ENCODE measurements around the gene ALOX15.
"Not testable (repeated sequence)": the region's sequence is repeated elsewhere in the genome, so short reads cannot be mapped to it uniquely, and the experiment has no call there.

ALOX15 gene, protein sequence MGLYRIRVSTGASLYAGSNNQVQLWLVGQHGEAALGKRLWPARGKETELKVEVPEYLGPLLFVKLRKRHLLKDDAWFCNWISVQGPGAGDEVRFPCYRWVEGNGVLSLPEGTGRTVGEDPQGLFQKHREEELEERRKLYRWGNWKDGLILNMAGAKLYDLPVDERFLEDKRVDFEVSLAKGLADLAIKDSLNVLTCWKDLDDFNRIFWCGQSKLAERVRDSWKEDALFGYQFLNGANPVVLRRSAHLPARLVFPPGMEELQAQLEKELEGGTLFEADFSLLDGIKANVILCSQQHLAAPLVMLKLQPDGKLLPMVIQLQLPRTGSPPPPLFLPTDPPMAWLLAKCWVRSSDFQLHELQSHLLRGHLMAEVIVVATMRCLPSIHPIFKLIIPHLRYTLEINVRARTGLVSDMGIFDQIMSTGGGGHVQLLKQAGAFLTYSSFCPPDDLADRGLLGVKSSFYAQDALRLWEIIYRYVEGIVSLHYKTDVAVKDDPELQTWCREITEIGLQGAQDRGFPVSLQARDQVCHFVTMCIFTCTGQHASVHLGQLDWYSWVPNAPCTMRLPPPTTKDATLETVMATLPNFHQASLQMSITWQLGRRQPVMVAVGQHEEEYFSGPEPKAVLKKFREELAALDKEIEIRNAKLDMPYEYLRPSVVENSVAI

DNA sequence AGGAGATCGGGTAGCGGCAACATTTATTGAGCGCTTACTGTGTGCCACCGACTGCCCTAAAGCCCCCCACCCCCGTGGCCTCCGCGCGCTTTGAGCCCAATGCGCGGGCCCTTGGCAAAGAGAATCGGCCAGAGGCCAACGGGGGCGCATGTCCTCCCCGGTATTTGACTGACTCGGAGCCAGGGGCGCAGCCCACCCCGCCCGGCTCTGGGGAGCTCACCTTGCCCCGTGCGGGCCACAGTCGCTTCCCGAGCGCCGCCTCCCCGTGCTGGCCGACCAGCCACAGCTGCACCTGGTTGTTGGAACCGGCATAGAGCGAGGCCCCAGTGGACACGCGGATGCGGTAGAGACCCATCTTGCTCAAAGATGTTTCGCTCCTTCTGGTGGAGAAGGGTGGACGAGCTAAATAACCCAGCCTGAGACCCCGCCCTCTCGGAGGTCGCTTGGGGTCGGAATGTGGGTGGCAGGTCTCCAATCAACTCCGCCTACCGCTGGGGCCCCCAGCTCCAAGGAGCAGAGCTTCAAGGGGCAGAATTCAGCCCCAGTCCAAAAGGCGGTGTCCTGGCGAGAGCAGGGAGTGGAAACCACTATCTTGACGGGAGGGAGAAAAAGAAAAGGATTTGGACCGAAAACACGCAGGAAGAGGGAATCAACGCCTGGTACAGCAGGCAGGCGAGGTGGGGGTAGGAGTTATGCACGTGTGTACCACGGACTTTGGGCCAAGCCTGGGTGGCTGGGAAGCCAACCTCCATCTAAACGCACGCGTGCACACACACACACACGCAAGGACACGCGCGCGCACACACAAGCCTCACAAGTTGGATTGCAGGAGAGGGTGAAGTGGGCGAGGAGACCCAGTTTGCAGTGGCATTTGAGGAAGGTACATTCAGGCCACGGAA lies at the start of gene ALOX15:
ALOX15 (minus strand) TSS at position 382 of the 899 bp plus-strand sequence; CDS start at position 355, 27 bp downstream.
- H3K4me3 ChIP-seq (ENCODE audit: low read depth, low read length) = peak within 1 kb of the TSS; percentile 49
- no peaks in the 10 kb centered on the region for H3K36me3 ChIP-seq (ENCODE audit: control insufficient read depth, insufficient read depth, low read length)
- no peak within 1 kb of the TSS for H3K27ac ChIP-seq (ENCODE audit: low read depth, low read length)
- no peak within 1 kb of the TSS for H3K9ac ChIP-seq (ENCODE audit: low read depth, low read length)
- H3K4me1 ChIP-seq (ENCODE audit: control insufficient read depth, insufficient read depth, low read length) = peaks cover 12% of the 10 kb centered on the region
- peaks cover 67% of the 10 kb centered on the region for H3K27me3 ChIP-seq (ENCODE audit: control insufficient read depth, insufficient read depth, low read length)
- no peaks in the 10 kb centered on the region for H3K9me3 ChIP-seq (ENCODE audit: control insufficient read depth, insufficient read depth, low read length)

DNA sequence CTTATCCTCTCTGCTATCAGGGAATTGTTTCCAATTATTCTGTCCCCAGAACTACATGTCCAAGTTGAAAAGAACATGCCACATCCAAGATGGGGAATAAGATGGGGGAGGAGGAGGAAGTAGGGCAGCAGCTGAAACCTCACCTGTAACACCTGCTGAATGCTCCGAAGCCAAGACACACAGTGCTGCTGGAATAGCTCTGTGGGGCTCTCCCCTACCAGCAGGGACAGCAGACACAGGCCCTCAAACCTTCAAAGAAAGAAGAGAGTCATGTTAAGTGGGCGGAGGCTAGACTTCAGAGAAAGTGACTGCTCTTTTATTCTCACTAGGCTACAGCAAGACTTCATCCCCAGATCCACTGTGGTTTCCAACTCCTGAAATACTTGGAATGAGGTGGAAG lies 49.3 kb upstream of the ALOX15 start:
- H3K27ac ChIP-seq (ENCODE audit: low read depth, low read length) = no peak overlapping the region
- no peak overlapping the region for H3K4me3 ChIP-seq (ENCODE audit: low read depth, low read length)
- no peaks in the 10 kb centered on the region for H3K9me3 ChIP-seq (ENCODE audit: control insufficient read depth, insufficient read depth, low read length)
- H3K4me1 ChIP-seq (ENCODE audit: control insufficient read depth, insufficient read depth, low read length) = no peaks in the 10 kb centered on the region
- H3K27me3 ChIP-seq (ENCODE audit: control insufficient read depth, insufficient read depth, low read length) = no peaks in the 10 kb centered on the region
- H3K9ac ChIP-seq (ENCODE audit: low read depth, low read length) = no peak overlapping the region
- peaks cover 62% of the 10 kb centered on the region for H3K36me3 ChIP-seq (ENCODE audit: control insufficient read depth, insufficient read depth, low read length)

DNA sequence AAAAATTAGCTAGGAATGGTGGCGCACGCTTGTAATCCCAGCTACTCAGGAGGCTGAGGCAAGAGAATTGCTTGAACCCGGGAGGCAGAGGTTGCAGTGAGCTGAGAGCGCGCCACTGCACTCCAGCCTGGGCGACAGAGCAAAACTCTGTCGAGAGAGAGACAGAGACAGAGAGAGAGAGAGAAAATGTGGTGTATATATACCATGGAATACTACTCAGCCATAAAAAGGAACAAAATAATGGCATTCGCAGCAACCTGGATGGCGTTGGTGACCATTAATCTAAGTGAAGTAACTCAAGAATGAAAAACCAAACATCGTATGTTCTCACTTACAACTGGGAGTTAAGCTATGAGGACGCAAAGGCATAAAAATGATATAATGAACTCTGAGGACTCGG lies 48.4 kb upstream of the ALOX15 start:
- H3K9ac ChIP-seq (ENCODE audit: low read depth, low read length); H3K4me1 ChIP-seq (ENCODE audit: control insufficient read depth, insufficient read depth, low read length); H3K4me3 ChIP-seq (ENCODE audit: low read depth, low read length); H3K9me3 ChIP-seq (ENCODE audit: control insufficient read depth, insufficient read depth, low read length); H3K27me3 ChIP-seq (ENCODE audit: control insufficient read depth, insufficient read depth, low read length); H3K27ac ChIP-seq (ENCODE audit: low read depth, low read length): not testable (repeated sequence)
- H3K36me3 ChIP-seq (ENCODE audit: control insufficient read depth, insufficient read depth, low read length) = peaks cover 68% of the 10 kb centered on the region

DNA sequence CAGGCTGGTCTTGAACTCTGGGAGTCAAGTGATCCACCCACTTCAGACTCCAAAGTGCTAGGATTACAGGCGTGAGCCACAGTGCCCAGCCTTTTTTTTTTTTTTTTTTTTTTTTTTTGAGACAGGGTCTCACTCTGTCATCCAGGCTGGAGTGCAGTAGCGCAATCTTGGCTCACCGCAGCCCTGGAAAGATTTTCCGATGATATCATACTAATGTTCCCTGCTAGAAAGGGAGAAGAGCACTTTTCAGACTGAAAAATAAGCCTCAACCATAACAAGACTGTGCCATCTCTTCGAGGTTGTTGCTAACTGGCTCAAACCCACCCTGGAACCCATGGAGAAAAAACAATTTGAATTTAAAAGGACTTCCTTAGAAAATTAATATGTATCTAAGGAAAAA lies 42.3 kb upstream of the ALOX15 start:
- not testable (repeated sequence) for H3K27me3 ChIP-seq (ENCODE audit: control insufficient read depth, insufficient read depth, low read length); H3K9me3 ChIP-seq (ENCODE audit: control insufficient read depth, insufficient read depth, low read length); H3K9ac ChIP-seq (ENCODE audit: low read depth, low read length); H3K4me3 ChIP-seq (ENCODE audit: low read depth, low read length); H3K4me1 ChIP-seq (ENCODE audit: control insufficient read depth, insufficient read depth, low read length); H3K27ac ChIP-seq (ENCODE audit: low read depth, low read length)
- peaks cover 73% of the 10 kb centered on the region for H3K36me3 ChIP-seq (ENCODE audit: control insufficient read depth, insufficient read depth, low read length)

DNA sequence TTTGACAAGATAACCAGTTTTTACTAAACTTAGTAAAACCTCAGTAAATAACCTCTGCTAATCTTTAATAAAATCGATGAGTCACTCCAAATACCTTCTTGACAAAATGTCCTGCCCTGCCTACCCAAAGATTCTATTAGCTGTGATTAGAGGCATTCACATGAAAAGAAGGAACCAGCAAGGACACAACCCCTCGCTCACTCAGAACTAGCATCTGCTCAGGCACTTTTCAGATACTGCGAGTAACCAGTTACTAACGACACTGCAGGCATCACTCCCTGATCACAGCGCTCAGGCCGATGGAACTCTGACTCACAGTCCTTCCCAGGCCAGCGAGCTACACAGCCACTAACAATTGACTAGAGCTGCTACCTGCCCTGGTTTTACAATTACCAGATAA lies 38.2 kb upstream of the ALOX15 start:
- H3K4me3 ChIP-seq (ENCODE audit: low read depth, low read length) = no peak overlapping the region
- H3K27ac ChIP-seq (ENCODE audit: low read depth, low read length) = no peak overlapping the region
- H3K9me3 ChIP-seq (ENCODE audit: control insufficient read depth, insufficient read depth, low read length) = no peaks in the 10 kb centered on the region
- no peaks in the 10 kb centered on the region for H3K27me3 ChIP-seq (ENCODE audit: control insufficient read depth, insufficient read depth, low read length)
- no peak overlapping the region for H3K9ac ChIP-seq (ENCODE audit: low read depth, low read length)
- no peaks in the 10 kb centered on the region for H3K4me1 ChIP-seq (ENCODE audit: control insufficient read depth, insufficient read depth, low read length)
- peaks cover 85% of the 10 kb centered on the region for H3K36me3 ChIP-seq (ENCODE audit: control insufficient read depth, insufficient read depth, low read length)

DNA sequence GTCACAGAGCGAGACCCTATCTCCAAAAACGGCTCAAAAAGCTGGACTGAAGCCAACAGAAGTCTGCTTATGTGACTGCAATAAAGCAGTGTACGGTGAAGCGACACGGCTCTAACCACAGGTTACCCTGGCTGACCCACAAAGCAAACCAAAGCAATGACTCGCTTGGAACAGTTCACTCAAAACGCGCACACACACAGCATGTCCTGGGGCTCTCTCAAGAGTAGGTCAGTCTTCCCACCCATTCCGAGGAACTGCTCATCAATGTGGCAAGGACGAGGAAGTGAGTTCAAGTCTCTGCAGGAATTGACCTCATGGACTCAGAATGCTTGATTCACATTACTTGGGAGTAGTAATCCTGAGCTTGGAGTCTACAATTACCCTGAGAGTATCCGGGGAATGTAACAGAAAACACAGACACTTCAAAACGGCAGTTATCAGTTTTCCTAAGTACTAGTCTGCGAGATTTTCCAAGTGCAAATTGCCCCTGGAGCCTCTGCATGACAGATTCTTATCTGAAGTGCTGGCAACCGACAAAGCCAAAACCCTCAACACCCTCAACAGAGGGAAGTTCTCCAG lies 37.1 kb upstream of the ALOX15 start:
- H3K27ac ChIP-seq (ENCODE audit: low read depth, low read length) = no peak overlapping the region
- no peaks in the 10 kb centered on the region for H3K9me3 ChIP-seq (ENCODE audit: control insufficient read depth, insufficient read depth, low read length)
- H3K4me3 ChIP-seq (ENCODE audit: low read depth, low read length) = no peak overlapping the region
- no peaks in the 10 kb centered on the region for H3K27me3 ChIP-seq (ENCODE audit: control insufficient read depth, insufficient read depth, low read length)
- no peak overlapping the region for H3K9ac ChIP-seq (ENCODE audit: low read depth, low read length)
- H3K36me3 ChIP-seq (ENCODE audit: control insufficient read depth, insufficient read depth, low read length) = peaks cover 90% of the 10 kb centered on the region
- no peaks in the 10 kb centered on the region for H3K4me1 ChIP-seq (ENCODE audit: control insufficient read depth, insufficient read depth, low read length)

DNA sequence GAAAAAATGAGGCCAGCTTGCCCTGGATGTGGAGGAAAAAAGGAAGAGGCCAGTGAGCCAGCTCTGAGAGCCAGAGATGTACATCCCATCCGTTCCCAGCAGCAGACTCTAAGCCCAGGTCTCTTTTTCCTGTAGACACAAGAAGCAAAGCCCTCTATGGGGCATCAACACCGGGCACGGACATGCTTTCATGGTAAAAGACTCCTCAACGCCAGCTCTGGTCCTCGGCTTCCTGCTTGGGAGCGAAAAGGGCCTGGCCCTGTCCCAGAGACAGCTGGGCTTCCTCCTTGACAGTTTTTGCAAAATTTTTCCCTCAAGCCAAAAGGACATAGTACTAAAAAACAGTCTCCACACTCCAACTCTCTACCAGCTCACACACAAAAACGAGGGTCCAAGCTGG lies 35.3 kb upstream of the ALOX15 start:
- no peak overlapping the region for H3K9ac ChIP-seq (ENCODE audit: low read depth, low read length)
- H3K36me3 ChIP-seq (ENCODE audit: control insufficient read depth, insufficient read depth, low read length) = peaks cover 93% of the 10 kb centered on the region
- H3K27me3 ChIP-seq (ENCODE audit: control insufficient read depth, insufficient read depth, low read length) = no peaks in the 10 kb centered on the region
- no peaks in the 10 kb centered on the region for H3K9me3 ChIP-seq (ENCODE audit: control insufficient read depth, insufficient read depth, low read length)
- H3K4me1 ChIP-seq (ENCODE audit: control insufficient read depth, insufficient read depth, low read length) = no peaks in the 10 kb centered on the region
- no peak overlapping the region for H3K4me3 ChIP-seq (ENCODE audit: low read depth, low read length)
- no peak overlapping the region for H3K27ac ChIP-seq (ENCODE audit: low read depth, low read length)

DNA sequence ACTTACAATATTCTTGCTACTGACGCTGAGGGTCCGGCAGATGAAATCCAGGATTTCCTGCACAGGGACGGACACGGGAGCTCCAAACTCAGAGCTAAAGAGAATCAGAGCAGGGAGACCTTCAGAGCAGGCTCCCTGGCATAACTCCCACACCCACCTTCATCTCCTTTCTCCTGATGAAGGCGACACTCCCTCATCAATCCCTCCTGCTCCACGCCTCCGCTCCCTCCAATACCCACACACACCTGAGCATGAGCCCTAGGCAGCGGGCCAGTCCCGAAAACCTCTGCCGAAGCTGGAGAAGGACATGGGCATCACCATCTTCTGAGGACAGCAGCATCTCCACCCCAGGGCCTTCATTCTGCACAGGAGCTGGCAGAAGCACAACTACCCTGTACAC lies 34.3 kb upstream of the ALOX15 start:
- H3K27ac ChIP-seq (ENCODE audit: low read depth, low read length) = no peak overlapping the region
- H3K9ac ChIP-seq (ENCODE audit: low read depth, low read length) = no peak overlapping the region
- H3K4me1 ChIP-seq (ENCODE audit: control insufficient read depth, insufficient read depth, low read length) = no peaks in the 10 kb centered on the region
- no peaks in the 10 kb centered on the region for H3K27me3 ChIP-seq (ENCODE audit: control insufficient read depth, insufficient read depth, low read length)
- H3K9me3 ChIP-seq (ENCODE audit: control insufficient read depth, insufficient read depth, low read length) = no peaks in the 10 kb centered on the region
- H3K4me3 ChIP-seq (ENCODE audit: low read depth, low read length) = no peak overlapping the region
- H3K36me3 ChIP-seq (ENCODE audit: control insufficient read depth, insufficient read depth, low read length) = peaks cover 95% of the 10 kb centered on the region

DNA sequence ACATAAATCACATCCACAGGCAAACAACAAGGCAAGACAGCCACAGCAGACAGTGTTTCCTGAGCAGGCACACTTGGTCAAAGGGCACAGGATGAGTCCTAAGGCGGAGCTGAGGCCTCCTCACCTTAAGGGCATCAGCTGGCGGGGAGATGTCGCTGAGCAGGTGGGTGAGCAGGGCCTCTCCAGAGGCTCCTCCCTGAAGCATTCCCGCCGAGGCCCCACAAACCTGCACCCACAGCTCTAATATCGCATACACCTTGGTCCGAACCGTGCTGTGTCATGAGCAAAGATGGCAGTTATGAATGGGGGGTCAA lies 33.2 kb upstream of the ALOX15 start:
- H3K4me3 ChIP-seq (ENCODE audit: low read depth, low read length) = no peak overlapping the region
- H3K27me3 ChIP-seq (ENCODE audit: control insufficient read depth, insufficient read depth, low read length) = no peaks in the 10 kb centered on the region
- no peaks in the 10 kb centered on the region for H3K9me3 ChIP-seq (ENCODE audit: control insufficient read depth, insufficient read depth, low read length)
- peaks cover 92% of the 10 kb centered on the region for H3K36me3 ChIP-seq (ENCODE audit: control insufficient read depth, insufficient read depth, low read length)
- H3K4me1 ChIP-seq (ENCODE audit: control insufficient read depth, insufficient read depth, low read length) = no peaks in the 10 kb centered on the region
- H3K9ac ChIP-seq (ENCODE audit: low read depth, low read length) = no peak overlapping the region
- H3K27ac ChIP-seq (ENCODE audit: low read depth, low read length) = no peak overlapping the region

DNA sequence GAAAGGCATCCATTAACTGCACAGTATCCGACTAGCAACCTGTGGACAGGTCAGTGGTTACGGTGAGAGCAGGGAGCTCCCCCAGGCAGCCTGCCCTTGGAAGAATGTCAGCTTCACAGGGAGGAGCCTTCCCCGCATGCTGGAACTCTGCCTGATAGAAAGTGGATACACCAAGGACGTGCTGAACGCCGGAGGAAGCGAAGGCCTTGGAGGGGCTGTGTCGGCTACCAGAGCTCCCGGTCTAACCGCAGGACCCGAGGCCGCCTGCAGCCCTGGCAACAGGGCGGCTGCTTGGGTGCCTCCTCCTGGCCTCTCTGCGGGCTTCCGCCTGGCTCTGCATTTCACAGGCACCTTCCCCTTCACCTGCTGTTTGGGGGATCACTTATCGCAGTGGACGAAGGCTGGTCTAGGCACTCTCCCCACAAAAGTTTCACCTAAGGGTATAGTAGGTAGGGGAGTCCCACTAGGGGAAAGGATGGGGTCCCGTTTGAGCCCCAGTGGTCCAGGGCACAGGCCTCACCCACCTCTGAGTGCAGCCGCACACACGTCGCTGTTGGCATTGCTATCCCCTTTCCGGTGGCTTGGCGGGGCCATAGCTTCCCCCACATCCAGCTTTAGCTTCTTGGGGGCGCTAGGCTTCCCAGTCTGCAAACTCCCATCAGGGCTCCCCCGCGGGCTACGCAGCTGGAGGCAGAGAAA lies 32.7 kb upstream of the ALOX15 start:
- peaks cover 87% of the 10 kb centered on the region for H3K36me3 ChIP-seq (ENCODE audit: control insufficient read depth, insufficient read depth, low read length)
- H3K27me3 ChIP-seq (ENCODE audit: control insufficient read depth, insufficient read depth, low read length) = no peaks in the 10 kb centered on the region
- H3K27ac ChIP-seq (ENCODE audit: low read depth, low read length) = no peak overlapping the region
- H3K4me3 ChIP-seq (ENCODE audit: low read depth, low read length) = no peak overlapping the region
- no peaks in the 10 kb centered on the region for H3K4me1 ChIP-seq (ENCODE audit: control insufficient read depth, insufficient read depth, low read length)
- H3K9me3 ChIP-seq (ENCODE audit: control insufficient read depth, insufficient read depth, low read length) = no peaks in the 10 kb centered on the region
- H3K9ac ChIP-seq (ENCODE audit: low read depth, low read length) = no peak overlapping the region

Data from HUES48 (cell line).